OCI-LY3 (cell line): ENCODE results near the gene DCDC2.

Experiments
- H2AFZ ChIP-seq: fragments of 200-600, 300-600 bp; shearing (Covaris generic); 2 replicates; pipeline ENCODE4 v1.6.0; 2014; ENCODE audit warnings: antibody characterized with exemption, low read depth, low read length
- H3K27ac ChIP-seq: fragments of 200-600, 300-600 bp; sonication (generic); 2 replicates; pipeline ENCODE4 v1.5.1; 2014; ENCODE audit warnings: mild to moderate bottlenecking, low read length, moderate library complexity, mixed read lengths
- H3K27me3 ChIP-seq: fragments of 200-600, 300-600 bp; sonication (generic); 2 replicates; pipeline ENCODE4 v1.6.1; 2014; ENCODE audit warnings: low read depth, low read length, mixed read lengths
- H3K36me3 ChIP-seq: fragments of 200-600, 300-600 bp; sonication (generic); replicated peaks from 2 replicates; pipeline ENCODE3; 2014; ENCODE audit warnings: low read depth, low read length, mixed read lengths
- H3K4me1 ChIP-seq: fragments of 300-600, 200-600 bp; sonication (generic); 2 replicates; pipeline ENCODE4 v1.6.1; 2014; ENCODE audit warnings: low read length, mixed read lengths
- H3K4me2 ChIP-seq: fragments of 200-600, 300-600 bp; sonication (generic); 2 replicates; pipeline ENCODE4 v1.6.1; 2014; ENCODE audit warnings: low read length, mixed read lengths
- H3K4me3 ChIP-seq: fragments of 300-600, 200-600 bp; sonication (generic); 2 replicates; pipeline ENCODE4 v1.5.1; 2014; ENCODE audit warnings: antibody characterized with exemption, mild to moderate bottlenecking, low read length, moderate library complexity
- H3K79me2 ChIP-seq: fragments of 300-600, 200-600 bp; shearing (Covaris generic); 2 replicates; pipeline ENCODE4 v1.6.1; 2014; ENCODE audit warnings: mild to moderate bottlenecking, low read length, mixed read lengths
- H3K9ac ChIP-seq: fragments of 300-600, 200-600 bp; shearing (Covaris generic); 2 replicates; pipeline ENCODE4 v1.6.0; 2014; ENCODE audit warnings: mild to moderate bottlenecking, low read length, moderate library complexity
- H3K9me3 ChIP-seq: fragments of 200-600, 300-600 bp; shearing (Covaris generic); 2 replicates; pipeline ENCODE4 v1.6.1; 2014; ENCODE audit warnings: low read length, mixed read lengths; ENCODE audit not compliant: insufficient read depth
- H4K20me1 ChIP-seq: fragments of 200-600, 300-600 bp; sonication (generic); 2 replicates; pipeline ENCODE4 v1.6.1; 2016; ENCODE audit warnings: low read length, mixed read lengths; ENCODE audit not compliant: insufficient read depth
- EZH2phosphoT487 ChIP-seq: fragments of 200-600 bp; shearing (Covaris generic); IDR thresholded peaks from 2 replicates; pipeline ENCODE4 v1.6.1; 2018; ENCODE audit warnings: antibody characterized with exemption, mixed run types, low read depth
- TF ChIP-seq, protein P1 (sequence below): fragments of 200-600, 300-600 bp; sonication (generic); IDR thresholded peaks from 2 replicates; pipeline ENCODE4 v1.5.1; 2014; ENCODE audit warnings: antibody characterized with exemption, low read length, low read depth

The DCDC2 gene

GRCh38 chr6:24284006-24284405, 73.9 kb downstream of the DCDC2 start:
- Histone ChIP-seq H3K27ac (no peak overlapping the region), H4K20me1 (no peaks in the 10 kb centered on the region), H3K4me3 (peak overlapping the region; percentile 74; the same call in 1 of the 2 replicates), H2AFZ (no peak overlapping the region), H3K4me1 (peaks cover 16% of the 10 kb centered on the region), H3K9me3 (no peaks in the 10 kb centered on the region), H3K36me3 (no peaks in the 10 kb centered on the region), H3K79me2 (no peaks in the 10 kb centered on the region), H3K9ac (no peak overlapping the region), H3K4me2 (peak overlapping the region; percentile 90), H3K27me3 (no peaks in the 10 kb centered on the region; the same call in 1 of the 2 replicates)
- TF ChIP-seq, protein P1, sequence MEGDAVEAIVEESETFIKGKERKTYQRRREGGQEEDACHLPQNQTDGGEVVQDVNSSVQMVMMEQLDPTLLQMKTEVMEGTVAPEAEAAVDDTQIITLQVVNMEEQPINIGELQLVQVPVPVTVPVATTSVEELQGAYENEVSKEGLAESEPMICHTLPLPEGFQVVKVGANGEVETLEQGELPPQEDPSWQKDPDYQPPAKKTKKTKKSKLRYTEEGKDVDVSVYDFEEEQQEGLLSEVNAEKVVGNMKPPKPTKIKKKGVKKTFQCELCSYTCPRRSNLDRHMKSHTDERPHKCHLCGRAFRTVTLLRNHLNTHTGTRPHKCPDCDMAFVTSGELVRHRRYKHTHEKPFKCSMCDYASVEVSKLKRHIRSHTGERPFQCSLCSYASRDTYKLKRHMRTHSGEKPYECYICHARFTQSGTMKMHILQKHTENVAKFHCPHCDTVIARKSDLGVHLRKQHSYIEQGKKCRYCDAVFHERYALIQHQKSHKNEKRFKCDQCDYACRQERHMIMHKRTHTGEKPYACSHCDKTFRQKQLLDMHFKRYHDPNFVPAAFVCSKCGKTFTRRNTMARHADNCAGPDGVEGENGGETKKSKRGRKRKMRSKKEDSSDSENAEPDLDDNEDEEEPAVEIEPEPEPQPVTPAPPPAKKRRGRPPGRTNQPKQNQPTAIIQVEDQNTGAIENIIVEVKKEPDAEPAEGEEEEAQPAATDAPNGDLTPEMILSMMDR = no peak
- no peak for TF ChIP-seq EZH2phosphoT487

DNA sequence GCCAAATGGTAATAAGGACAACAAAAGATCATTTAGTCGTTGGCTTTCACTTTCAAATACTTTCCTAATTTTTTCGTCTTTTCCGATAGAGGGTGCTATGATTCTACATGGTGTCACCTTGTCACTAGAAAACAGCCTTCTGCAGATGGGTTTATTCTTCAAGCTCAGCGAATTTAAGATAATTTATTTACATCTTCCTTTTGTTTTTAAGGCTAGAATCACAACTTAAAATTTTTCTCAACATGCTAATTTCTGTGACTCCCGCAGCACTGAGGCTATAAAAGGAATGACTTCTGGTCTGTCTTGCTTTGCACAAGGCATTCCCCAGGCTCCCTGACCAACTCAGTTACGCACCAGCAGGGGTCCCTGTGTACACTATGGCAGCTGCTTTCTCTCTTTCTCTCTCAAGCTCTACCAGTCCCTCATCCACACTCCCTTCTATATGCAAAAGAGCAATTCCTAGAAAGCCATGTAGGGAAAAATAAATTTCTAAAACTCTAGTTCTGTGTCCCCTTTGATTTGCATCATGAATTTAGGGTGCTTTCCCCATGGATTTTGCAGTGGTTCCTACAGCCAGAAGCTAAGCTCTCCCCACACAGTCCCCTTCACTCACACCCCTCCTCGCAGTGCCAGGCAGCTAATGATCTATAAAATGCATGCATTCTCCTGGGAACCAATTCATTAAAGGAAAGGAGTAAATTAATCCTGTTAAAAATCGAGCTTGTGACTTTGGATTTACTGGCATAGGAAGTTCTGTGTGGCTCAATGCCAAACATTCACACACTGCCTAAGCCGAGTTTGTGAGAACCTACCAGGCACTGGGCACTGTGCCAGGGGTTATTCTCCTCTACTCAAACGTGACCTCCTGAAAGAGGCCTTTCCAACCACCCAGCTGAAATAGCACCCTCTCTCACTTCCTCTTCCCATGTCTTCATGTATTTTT, 74.5 kb downstream of the DCDC2 start:
- Histone ChIP-seq H3K4me2 (peak overlapping the region; percentile 90), H3K9ac (peak overlapping the region; percentile 42), H3K4me1 (peaks cover 16% of the 10 kb centered on the region), H3K79me2 (no peaks in the 10 kb centered on the region), H2AFZ (peak overlapping the region; percentile 86), H3K27me3 (no peaks in the 10 kb centered on the region; the same call in 1 of the 2 replicates), H3K36me3 (no peaks in the 10 kb centered on the region), H3K4me3 (peak overlapping the region; percentile 74), H4K20me1 (no peaks in the 10 kb centered on the region), H3K9me3 (no peaks in the 10 kb centered on the region), H3K27ac (no peak overlapping the region)
- TF ChIP-seq, protein P1 = peak; percentile 64
- TF ChIP-seq EZH2phosphoT487 = no peak

DNA sequence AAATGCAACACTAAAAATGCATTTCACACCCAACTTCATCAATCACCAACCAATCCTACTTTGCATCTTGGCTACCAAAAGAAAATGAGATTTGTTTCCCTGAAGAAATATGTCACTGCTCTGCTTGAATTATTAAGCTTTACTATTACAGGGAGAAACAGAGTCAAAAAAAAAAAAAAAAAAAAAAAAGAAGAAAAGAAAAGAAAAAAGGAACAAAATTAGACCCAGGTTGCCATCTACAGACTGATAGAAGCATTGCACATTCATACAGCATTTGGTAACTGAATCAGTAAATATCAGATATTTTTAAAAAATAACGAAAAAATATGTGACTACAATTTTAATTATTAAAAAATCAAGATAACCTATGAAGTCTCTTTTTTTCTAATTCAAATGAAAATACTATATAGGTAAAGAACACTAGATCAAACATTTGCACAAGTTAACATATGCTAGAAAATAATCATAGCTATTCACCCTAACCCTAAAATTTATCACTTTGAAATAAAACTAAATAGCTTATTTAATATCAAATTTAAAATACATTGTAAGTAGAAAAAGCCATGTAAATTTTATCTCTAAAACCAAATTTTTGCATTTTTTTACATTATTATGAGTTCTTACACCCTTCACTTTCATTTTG, 83.3 kb downstream of the DCDC2 start:
- H3K79me2 ChIP-seq = no peaks in the 10 kb centered on the region
- no peaks in the 10 kb centered on the region for H3K36me3 ChIP-seq
- no peak overlapping the region for H3K27ac ChIP-seq
- H3K4me3 ChIP-seq = no peak overlapping the region
- no peak overlapping the region for H2AFZ ChIP-seq
- no peak overlapping the region for H3K4me2 ChIP-seq
- no peaks in the 10 kb centered on the region for H4K20me1 ChIP-seq
- peaks cover under 1% of the 10 kb centered on the region; the same call in 1 of the 2 replicates for H3K4me1 ChIP-seq
- no peaks in the 10 kb centered on the region for H3K27me3 ChIP-seq
- H3K9me3 ChIP-seq = no peaks in the 10 kb centered on the region
- H3K9ac ChIP-seq = no peak overlapping the region
- TF ChIP-seq EZH2phosphoT487 = no peak
- TF ChIP-seq, protein P1 = peak; percentile 45
